ENCODE results near the gene SPAG9.

SPAG9 gene

GRCh38 chr17:51005768-51006167 is 114.9 kb downstream of the SPAG9 start:
- no peak for TF ChIP-seq CTCF (IDR thresholded peaks at IDR 0.05; ENCODE audit: borderline replicate concordance, insufficient read depth, low read depth, low read length)
- H3K4me3 ChIP-seq (ENCODE audit: low read depth, low read length): no peak overlapping the region

- no peak for TF ChIP-seq CTCF (IDR thresholded peaks at IDR 0.05; ENCODE audit: borderline replicate concordance, insufficient read depth, low read depth, low read length)
Measured at GRCh38 chr17:51004249-51004648, 116.4 kb downstream of the SPAG9 start.

GRCh38 chr17:51000835-51001638 is 119.6 kb downstream of the SPAG9 start:
- no peak for TF ChIP-seq CTCF (IDR thresholded peaks at IDR 0.05; ENCODE audit: borderline replicate concordance, insufficient read depth, low read depth, low read length)
- no peak overlapping the region for H3K4me3 ChIP-seq (ENCODE audit: low read depth, low read length)

More at GRCh38 chr17:51004249-51004648, 116.4 kb downstream of the SPAG9 start:
- no peak overlapping the region for H3K4me3 ChIP-seq (ENCODE audit: low read depth, low read length)

- no peak for TF ChIP-seq CTCF (IDR thresholded peaks at IDR 0.05; ENCODE audit: borderline replicate concordance, insufficient read depth, low read depth, low read length)
- no peak overlapping the region for H3K4me3 ChIP-seq (ENCODE audit: low read depth, low read length)
Measured at GRCh38 chr17:50995668-50996067, 125.0 kb downstream of the SPAG9 start.

GRCh38 chr17:50993544-50993943 is 127.1 kb downstream of the SPAG9 start:
- TF ChIP-seq CTCF (IDR thresholded peaks at IDR 0.05; ENCODE audit: borderline replicate concordance, insufficient read depth, low read depth, low read length): no peak
- no peak overlapping the region for H3K4me3 ChIP-seq (ENCODE audit: low read depth, low read length)

GRCh38 chr17:50989149-50989548 is 131.5 kb downstream of the SPAG9 start:
- no peak overlapping the region for H3K4me3 ChIP-seq (ENCODE audit: low read depth, low read length)
- no peak for TF ChIP-seq CTCF (IDR thresholded peaks at IDR 0.05; ENCODE audit: borderline replicate concordance, insufficient read depth, low read depth, low read length)

- H3K4me3 ChIP-seq (ENCODE audit: low read depth, low read length): no peak overlapping the region
- no peak for TF ChIP-seq CTCF (IDR thresholded peaks at IDR 0.05; ENCODE audit: borderline replicate concordance, insufficient read depth, low read depth, low read length)
Measured at GRCh38 chr17:50988427-50988826, 132.2 kb downstream of the SPAG9 start.

Measured in GM12875 (cell line).